NCI-H1417 (cell line): Measurements from ENCODE around the gene LY6G5B.
"Not testable (repeated sequence)": the region's sequence is repeated elsewhere in the genome, so short reads cannot be mapped to it uniquely, and the experiment has no call there.

Source experiments
- DNase-seq, 3 experiments: peaks; one replicate each; lab custom pipeline; 2025; lab: John Stamatoyannopoulos, UW

The LY6G5B gene

DNA sequence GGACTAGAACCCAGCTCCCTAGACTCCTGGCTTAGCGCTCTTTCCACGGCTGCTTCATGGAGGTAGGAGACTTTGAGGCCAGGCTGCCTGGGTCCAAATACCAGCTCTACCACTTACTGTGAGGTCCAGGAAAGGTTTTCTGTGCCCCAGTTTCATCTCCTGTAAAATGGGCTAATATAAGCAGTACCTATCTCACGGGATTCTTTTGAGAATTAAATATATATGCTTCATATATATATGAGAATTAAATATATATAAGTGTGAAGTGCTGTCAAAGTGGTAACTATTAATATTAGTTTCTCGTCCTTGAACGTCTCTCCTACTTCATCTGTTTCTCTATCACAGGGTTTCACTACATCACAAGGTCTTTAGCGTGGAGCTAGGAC is 21.3 kb downstream of the LY6G5B start:
- no peak for DNase-seq

DNA sequence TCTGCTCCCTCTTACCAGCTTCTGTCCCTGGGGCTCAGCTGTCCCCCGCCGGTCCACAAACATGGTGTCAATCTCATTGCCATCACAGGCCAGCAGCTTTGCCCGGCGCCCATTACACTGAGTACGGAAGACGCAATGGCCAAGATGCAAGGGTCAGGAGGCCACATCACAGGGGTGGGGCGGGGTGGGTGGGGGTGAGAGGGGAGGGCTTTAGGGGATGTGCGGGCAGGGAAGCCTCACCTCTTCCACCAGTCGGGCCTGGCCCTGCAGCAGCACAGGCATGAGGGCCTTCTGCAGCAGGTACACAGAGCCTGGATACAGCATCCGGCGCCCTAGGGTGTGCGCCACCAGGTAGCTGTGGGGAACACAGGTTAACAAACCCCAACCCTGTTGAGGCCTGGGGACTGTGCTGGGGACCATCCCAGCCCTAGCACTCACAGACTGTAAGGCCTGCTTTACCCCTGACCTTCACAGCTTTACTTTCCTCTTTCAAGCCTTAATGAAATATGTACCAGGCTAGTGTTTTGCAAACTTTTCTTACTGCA is 21.9 kb downstream of the LY6G5B start:
- no peak for DNase-seq

DNA sequence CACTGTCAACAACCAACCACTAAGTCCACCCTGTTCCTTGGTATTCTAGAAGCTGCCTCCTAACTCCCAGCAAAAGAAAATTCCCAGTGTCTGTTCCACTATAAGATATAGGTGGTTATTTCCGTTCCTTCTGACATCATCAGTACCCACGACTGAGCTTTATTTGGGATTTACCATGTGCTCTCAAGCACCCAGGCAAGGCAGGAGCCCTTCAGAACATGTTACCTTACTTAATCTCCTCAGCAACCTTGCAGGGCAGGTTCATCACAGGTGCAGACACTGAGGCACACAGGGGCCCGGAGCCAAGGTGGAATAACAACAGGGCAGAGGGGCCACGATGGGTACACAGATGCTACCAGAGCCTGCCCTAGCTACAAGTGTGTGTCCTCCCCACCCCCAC is 22.6 kb downstream of the LY6G5B start:
- no peak for DNase-seq

DNA sequence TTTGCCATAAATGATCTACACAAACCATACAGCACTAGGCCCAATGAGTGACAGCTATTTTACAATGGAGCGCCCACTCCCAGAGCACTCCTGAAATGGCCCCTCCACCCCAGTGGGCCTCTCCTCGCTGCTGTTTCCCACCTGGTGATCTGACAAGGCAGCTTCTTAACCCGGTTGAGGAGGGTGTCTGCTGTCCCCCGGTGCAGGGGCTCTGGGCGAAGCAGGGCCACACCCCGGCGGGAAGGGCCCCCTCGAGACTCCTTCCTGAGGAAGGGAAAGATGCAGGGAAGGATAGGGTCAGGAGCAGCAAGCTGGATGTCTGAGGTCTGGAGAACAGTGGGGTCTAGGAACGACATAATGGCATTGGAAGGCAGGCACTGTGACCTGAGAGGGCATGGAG is 23.1 kb downstream of the LY6G5B start:
- DNase-seq, result no peak

DNA sequence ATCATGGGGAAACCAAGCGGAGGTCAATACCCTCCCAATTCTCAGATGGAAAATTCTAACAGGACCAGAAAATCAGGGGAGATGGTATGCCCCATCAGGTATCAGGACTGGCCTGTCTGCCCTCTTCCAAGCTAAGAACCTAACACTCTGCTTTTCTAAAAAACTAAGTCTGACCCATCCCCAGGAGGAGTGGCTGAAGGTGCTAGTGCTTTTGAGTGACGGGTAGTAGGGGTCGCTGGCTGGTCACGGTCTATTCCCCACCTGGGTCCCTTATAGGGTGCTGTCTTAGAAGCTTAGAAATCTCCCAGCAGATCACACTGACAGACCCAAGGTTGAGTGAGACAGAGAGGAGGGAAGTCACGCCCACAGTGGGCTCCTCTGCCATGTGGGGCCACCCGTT is 23.8 kb downstream of the LY6G5B start:
- DNase-seq, result no peak

DNA sequence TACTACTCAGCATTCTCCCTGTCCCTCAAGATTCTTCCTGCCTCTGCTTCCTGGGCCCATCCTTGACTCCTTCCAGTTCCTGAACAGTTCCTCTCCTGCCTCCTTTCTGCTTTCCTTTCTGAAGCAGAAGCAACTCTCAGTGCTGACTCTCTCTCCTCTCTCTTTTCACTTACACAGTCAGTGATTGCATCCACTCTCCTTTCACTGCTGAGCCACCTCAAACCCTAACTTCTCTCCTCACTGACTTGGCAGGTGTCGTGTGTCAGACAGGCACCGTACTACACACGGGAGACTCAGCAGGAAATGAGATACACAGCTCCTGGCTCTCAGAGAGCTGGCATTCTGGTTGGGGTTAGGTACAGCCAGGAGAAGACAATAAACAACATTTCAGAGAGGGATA is 27.8 kb downstream of the LY6G5B start:
- DNase-seq, result no peak

DNA sequence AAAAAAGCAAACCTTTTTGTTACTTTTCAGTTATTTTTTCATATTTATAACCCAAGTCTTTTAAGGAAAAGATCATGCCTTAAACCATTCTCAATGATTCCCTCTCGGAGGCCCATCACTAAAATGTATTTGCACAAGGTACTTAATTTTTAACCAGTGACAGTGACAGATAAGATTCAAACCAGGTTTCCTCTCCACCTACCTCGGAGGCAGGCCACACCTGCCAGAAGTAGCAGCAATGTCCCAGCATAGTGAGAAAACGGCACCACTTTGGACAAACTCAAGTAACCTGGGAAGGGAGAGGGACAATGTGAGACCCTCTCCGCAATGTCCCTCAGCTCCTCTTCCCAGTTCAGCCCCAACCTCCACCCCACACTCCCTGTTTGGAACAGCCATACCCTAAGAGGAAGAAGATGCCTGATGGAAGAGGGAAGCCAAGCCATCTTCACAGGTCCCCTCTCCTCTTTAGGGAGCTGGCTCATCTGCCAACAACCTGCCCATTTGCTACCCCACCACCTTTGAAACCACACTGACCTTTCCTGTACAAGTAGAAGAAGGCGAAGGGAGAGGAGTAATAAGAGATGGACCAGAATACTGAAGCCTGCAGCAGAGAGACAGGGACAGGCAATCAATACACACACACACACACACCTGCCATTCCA is 31.1 kb downstream of the LY6G5B start:
- no peak for DNase-seq

DNA sequence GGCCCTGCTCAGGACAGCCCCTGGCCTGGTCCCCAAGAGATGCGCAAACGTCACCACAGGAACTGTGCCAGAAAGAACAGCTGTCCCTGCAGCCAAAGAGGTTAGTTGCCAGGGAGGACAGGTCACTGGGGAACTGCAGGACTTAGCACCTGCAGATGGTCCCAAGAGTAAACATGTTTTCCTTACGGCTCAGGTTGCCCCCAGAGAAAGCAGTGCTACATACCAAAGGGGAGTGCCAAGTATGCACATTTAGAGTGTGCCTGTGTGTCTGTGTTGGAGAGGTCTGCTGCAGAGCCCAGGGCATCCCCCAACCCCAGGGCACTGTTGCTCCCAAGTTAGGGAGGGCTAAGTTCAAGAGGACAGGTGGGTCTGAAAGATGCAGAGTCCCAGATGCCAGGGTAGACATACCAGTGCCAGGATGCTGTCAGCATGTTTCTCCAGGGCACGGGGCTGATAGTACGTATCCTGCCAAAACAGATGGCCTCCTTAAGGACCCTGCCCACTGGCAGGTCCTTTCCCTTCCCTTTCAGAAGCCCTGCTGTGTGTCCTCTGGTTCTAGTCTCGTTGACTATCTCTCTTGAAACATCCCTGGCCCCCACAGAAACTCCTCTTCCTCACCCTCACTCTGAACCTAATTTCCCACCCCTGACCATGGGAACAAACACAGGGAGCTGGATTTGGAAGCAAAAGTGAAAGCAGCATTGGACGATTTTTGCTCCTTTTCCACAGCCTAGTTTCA is 32.1 kb downstream of the LY6G5B start:
- peak in 1 of 3 experiments; percentile 64 for DNase-seq

- DNase-seq, result peak in 1 of 3 experiments; percentile 53
These were observed 32.6 kb downstream of the LY6G5B start for GRCh38 chr6:31702405-31702818.

- DNase-seq, result peak; percentile 96 to 98 (median 98)
These were observed 33.3 kb downstream of the LY6G5B start, which contains the start of gene ABHD16A for GRCh38 chr6:31702819-31703716. Gene ABHD16A (minus strand): TSS chr6:31703324. CDS start chr6:31703281, 43 bp downstream.

GRCh38 chr6:31705931-31706330 is 36.2 kb downstream of the LY6G5B start:
- no peak for DNase-seq

DNA sequence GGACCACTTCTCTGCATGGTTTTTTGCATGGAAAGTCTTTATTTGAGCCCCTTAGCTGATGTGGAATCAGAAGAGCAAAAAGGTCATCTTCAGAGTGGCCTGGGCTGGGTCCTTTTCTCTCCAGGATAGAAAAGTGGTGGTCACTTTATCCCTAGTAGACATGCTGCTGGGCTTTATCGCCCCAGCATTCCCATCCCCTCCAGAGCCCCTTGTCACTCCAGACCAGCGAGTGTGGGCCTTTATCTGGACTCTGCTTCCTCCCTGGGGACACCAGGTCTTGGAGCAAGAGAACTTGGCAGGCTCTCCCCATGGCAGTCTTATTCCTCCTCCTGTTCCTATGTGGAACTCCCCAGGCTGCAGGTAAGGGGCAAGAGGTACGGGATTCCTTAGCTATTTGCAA is 36.8 kb downstream of the LY6G5B start, which contains the start of gene LY6G6F:
TSS of gene LY6G6F (plus strand) at position 268 of the 400 bp plus-strand sequence. CDS start at position 309, 41 bp downstream.
- DNase-seq, result no peak

DNA sequence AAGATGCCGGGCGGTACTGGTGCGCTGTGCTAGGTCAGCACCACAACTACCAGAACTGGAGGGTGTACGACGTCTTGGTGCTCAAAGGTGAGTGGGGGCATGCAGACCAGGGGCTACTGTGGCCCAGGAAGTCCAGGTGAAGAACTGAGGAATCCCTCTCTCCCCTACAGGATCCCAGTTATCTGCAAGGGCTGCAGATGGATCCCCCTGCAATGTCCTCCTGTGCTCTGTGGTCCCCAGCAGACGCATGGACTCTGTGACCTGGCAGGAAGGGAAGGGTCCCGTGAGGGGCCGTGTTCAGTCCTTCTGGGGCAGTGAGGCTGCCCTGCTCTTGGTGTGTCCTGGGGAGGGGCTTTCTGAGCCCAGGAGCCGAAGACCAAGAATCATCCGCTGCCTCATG is 37.9 kb downstream of the LY6G5B start:
- no peak for DNase-seq

GRCh38 chr6:31708224-31708623 is 38.4 kb downstream of the LY6G5B start:
- DNase-seq, result no peak

GRCh38 chr6:31709157-31709556 is 39.4 kb downstream of the LY6G5B start:
- DNase-seq, result not testable (repeated sequence)

DNA sequence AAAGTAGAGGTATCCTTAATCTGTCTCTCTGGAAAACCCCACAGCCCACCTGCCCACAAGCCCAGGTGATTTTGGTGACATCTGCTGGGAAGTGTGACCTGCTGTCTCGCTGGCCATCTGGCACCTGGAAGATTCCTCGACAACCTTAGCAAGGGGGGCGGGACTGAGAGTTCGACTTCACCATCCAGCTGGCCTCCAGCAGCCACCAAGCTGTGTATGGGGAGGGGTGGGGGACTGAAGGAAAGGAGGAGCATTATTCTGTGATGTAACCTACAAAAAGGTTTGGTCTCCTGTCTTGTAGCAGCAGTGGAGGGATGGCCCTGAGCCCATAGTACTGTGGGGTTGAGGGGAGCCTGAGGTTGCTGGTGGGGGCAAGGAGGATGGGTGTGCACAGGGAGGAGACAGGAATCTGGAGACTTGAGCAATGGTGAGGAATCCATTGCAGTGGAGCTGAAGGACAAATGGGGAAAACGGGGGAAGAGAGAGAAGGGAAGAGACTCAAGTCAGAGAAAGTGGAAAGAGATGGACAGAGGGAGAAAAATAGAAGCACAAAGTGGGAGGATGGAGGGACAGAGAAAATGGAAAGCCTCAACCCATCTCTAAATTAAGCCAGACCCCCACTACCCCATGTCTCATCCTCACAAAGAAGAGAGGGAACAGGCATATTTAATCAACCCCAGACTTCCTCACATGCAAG is 40.9 kb downstream of the LY6G5B start:
- no peak for DNase-seq

GRCh38 chr6:31711233-31711632 is 41.5 kb downstream of the LY6G5B start:
- peak in 2 of 3 experiments; percentile 24 to 28 for DNase-seq

- DNase-seq, result peak in 1 of 3 experiments; percentile 23
These were observed 42.5 kb downstream of the LY6G5B start for GRCh38 chr6:31712296-31712695.

- DNase-seq, result no peak
These were observed 43.7 kb downstream of the LY6G5B start for GRCh38 chr6:31713465-31713864.

DNA sequence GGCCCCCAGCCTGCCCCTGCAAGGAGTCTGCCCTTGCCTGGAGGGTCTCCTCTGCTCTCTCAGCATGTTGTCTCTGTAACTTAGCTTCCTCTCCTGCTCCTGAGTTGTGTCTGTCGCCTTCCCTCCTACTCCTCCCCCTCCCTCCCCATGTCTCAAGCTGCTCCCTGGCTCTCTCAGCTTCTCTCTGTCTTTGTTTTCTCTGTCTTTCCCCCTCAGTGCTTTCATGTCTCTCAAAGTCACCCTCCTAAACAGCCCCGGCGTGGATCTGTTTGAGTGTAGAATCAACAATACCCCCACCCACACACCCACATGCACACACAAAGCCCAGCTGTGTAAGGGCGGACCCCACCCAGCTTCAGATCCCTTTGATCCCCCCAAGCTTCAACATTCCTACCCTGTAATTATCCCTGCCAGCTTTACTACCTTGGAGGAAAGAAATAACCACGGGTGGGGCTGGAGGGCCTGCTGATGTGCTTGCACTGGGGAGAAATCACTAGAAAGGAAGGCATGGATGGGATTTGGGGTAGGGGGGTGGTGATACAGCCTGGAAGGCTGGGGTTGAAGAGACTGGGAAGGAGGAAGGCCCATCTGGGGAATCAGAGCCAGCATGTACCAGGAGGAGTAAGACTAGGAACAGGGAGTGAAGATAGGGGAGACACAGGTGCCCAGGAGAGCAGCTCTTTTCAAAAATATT is 44.4 kb downstream of the LY6G5B start:
- peak in 2 of 3 experiments; percentile 91 to 96 for DNase-seq
